GM21423 (cell line): ENCODE measurements around the gene ADAMTS4.
A peak's percentile ranks its signal among the peaks of the same experiment; 100 is the strongest.
"Not testable (repeated sequence)": the region's sequence is repeated elsewhere in the genome, so short reads cannot be mapped to it uniquely, and the experiment has no call there.

Experiments
- ATAC-seq: cut with Tn5 transposase; IDR thresholded peaks from one replicate; pipeline ENCODE4 v1.9.1; 2021; ENCODE audit warnings: mild to moderate bottlenecking, moderate library complexity; ENCODE audit not compliant: unreplicated experiment

ADAMTS4 gene

GRCh38 chr1:161198897-161199431, at the start of gene ADAMTS4:
ADAMTS4 (minus strand) TSS chr1:161199054; CDS start chr1:161198627, 427 bp downstream.
- ATAC-seq = no peak

- ATAC-seq = no peak
Observed at GRCh38 chr1:161244888-161245287, 46.0 kb upstream of the ADAMTS4 start.

- no peak for ATAC-seq
Observed at GRCh38 chr1:161242313-161242712, 43.5 kb upstream of the ADAMTS4 start.

GRCh38 chr1:161241682-161242081, 42.8 kb upstream of the ADAMTS4 start:
- no peak for ATAC-seq

GRCh38 chr1:161238039-161238473, 39.2 kb upstream of the ADAMTS4 start, which contains the start of gene NR1I3:
NR1I3 (minus strand) TSS chr1:161238203; CDS start chr1:161236565, 1,638 bp downstream.
- ATAC-seq = no peak

- ATAC-seq = no peak
Observed at GRCh38 chr1:161235957-161236775, 37.3 kb upstream of the ADAMTS4 start.

- ATAC-seq = no peak
Observed at GRCh38 chr1:161233102-161233501, 34.2 kb upstream of the ADAMTS4 start.

GRCh38 chr1:161230762-161231161, 31.9 kb upstream of the ADAMTS4 start:
- ATAC-seq = no peak

GRCh38 chr1:161229896-161230295, 31.0 kb upstream of the ADAMTS4 start:
- no peak for ATAC-seq

GRCh38 chr1:161228032-161228431, 29.2 kb upstream of the ADAMTS4 start:
- ATAC-seq = no peak

- ATAC-seq = peak; percentile 39
Observed at GRCh38 chr1:161227196-161227871, 28.5 kb upstream of the ADAMTS4 start.

GRCh38 chr1:161226759-161227158, 27.9 kb upstream of the ADAMTS4 start:
- ATAC-seq = no peak

GRCh38 chr1:161226320-161226711, 27.5 kb upstream of the ADAMTS4 start:
- ATAC-seq = no peak

GRCh38 chr1:161225534-161226319, 26.9 kb upstream of the ADAMTS4 start, which contains the start of gene TOMM40L:
TOMM40L (plus strand) TSS chr1:161226060; CDS start chr1:161226490, 430 bp downstream.
- ATAC-seq = peak; percentile 92

- no peak for ATAC-seq
Observed at GRCh38 chr1:161225178-161225533, 26.3 kb upstream of the ADAMTS4 start.

- not testable (repeated sequence) for ATAC-seq
Observed at GRCh38 chr1:161224695-161225087, 25.8 kb upstream of the ADAMTS4 start.

- no peak for ATAC-seq
Observed at GRCh38 chr1:161223805-161224694, 25.2 kb upstream of the ADAMTS4 start.

GRCh38 chr1:161222175-161223019, 23.5 kb upstream of the ADAMTS4 start:
- ATAC-seq = no peak

GRCh38 chr1:161220002-161220401, 21.1 kb upstream of the ADAMTS4 start:
- no peak for ATAC-seq
